Body of pancreas (tissue), 4 donors: ENCODE data around the gene PTPRS. TPM values are rescaled to one million over a fixed set of nuclear protein-coding genes. Genes with fewer than 3 reads are reported as not detected.

Experiments
- ATAC-seq: fragments of 150-250 bp; one replicate; pipeline ENCODE4 v1.9.1; 2016
- DNase-seq, 4 donors: peaks; one replicate each; pipeline ENCODE4 v3.0.0-alpha.2; 2019
- H3K27ac ChIP-seq, 4 donors: fragments of 200-600 bp; sonication (generic); 1 replicate in 3 of 4; 2 replicates in 1 of 4; pipeline versions ENCODE4 v1.5.1 to v1.6.1; 2016 to 2019; ENCODE audit warnings: mild to moderate bottlenecking in 1 of 4, mixed read lengths in 1 of 4, moderate library complexity in 1 of 4
- H3K27me3 ChIP-seq, 2 donors: fragments of 200-600 bp; sonication (generic); one replicate each; pipeline ENCODE4 v1.6.0; 2016; ENCODE audit warnings: mild to moderate bottlenecking in 1 of 2
- H3K36me3 ChIP-seq, 2 donors: fragments of 200-600 bp; sonication (generic); replicated peaks in 1 of 2; 2 replicates each; pipeline ENCODE4 v1.5.1; 2016; ENCODE audit warnings: low read depth in 2 of 2; ENCODE audit not compliant: insufficient read depth in 1 of 2
- H3K4me1 ChIP-seq: fragments of 200-600 bp; sonication (generic); one replicate; pipeline ENCODE4 v1.6.0; 2016
- H3K4me3 ChIP-seq, 2 donors: fragments of 200-600 bp; sonication (generic); 1 replicate in 1 of 2; 2 replicates in 1 of 2; pipeline ENCODE4 v1.5.1; 2016 to 2019
- H3K9me3 ChIP-seq, 3 donors: fragments of 200-600 bp; sonication (generic); 1 replicate in 2 of 3; 2 replicates in 1 of 3; pipeline ENCODE4 v1.5.1; 2016
- POLR2A ChIP-seq, 3 donors: fragments of 450-650 bp; IDR thresholded peaks; one replicate each; pipeline ENCODE4 v1.6.1; 2016; ENCODE audit warnings: antibody characterized with exemption in 3 of 3, mild to moderate bottlenecking in 2 of 3
- WGBS, 2 donors: methylation state at CpG; one replicate each; pipeline ENCODE4 v1.1.5; 2017; 5-methylcytosine and 5-hydroxymethylcytosine counted together
- intact Hi-C: fragments of 100-400 bp; cut with DNase I; formaldehyde crosslinking; loops from one replicate; pipeline ENCODE4 v1.15.1; 2023
- total RNA-seq, 2 donors: library from RNA; depleted of rRNA; stranded (reverse); fragments of >200 nt; gene quantifications; one replicate each; pipeline ENCODE4 v1.1.0, GENCODE V29; 2016
- TF ChIP-seq, protein P1 (sequence below), 7 experiments: fragments of 450-650 bp in 4 of 7; fragments of 200-600 bp in 3 of 7; sonication (generic) in 3 of 7; IDR thresholded peaks; one replicate each; pipeline ENCODE4 v1.5.1; 2016 to 2019; ENCODE audit warnings: antibody characterized with exemption in 7 of 7

The PTPRS gene
- total RNA-seq, 2 donors from 2014 or later, result 133 to 139 TPM

GRCh38 chr19:5298471-5298901, 42.1 kb downstream of the PTPRS start:
- Histone ChIP-seq H3K27ac (peak overlapping the region; percentile 19 to 65 (median 49)), H3K27me3 (no peaks in the 10 kb centered on the region), H3K4me3 (no peak overlapping the region), H3K4me1 (peaks cover 3% of the 10 kb centered on the region), H3K36me3 (no peaks in the 10 kb centered on the region), H3K9me3 (no peaks in the 10 kb centered on the region)
- 75 to 80% methylated on average over 13 of the region's 13 CpGs for WGBS, 2 donors
- intact Hi-C loops, result no loop called here
- peak; percentile 63 to 86 (median 80) for DNase-seq
- peak; percentile 75 for ATAC-seq
- TF ChIP-seq, protein P1, sequence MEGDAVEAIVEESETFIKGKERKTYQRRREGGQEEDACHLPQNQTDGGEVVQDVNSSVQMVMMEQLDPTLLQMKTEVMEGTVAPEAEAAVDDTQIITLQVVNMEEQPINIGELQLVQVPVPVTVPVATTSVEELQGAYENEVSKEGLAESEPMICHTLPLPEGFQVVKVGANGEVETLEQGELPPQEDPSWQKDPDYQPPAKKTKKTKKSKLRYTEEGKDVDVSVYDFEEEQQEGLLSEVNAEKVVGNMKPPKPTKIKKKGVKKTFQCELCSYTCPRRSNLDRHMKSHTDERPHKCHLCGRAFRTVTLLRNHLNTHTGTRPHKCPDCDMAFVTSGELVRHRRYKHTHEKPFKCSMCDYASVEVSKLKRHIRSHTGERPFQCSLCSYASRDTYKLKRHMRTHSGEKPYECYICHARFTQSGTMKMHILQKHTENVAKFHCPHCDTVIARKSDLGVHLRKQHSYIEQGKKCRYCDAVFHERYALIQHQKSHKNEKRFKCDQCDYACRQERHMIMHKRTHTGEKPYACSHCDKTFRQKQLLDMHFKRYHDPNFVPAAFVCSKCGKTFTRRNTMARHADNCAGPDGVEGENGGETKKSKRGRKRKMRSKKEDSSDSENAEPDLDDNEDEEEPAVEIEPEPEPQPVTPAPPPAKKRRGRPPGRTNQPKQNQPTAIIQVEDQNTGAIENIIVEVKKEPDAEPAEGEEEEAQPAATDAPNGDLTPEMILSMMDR (IDR thresholded peaks at IDR 0.05), result no peak
- no peak for TF ChIP-seq POLR2A (IDR thresholded peaks at IDR 0.05)

GRCh38 chr19:5297272-5297669, 43.3 kb downstream of the PTPRS start:
- intact Hi-C loops, result no loop called here
- Histone ChIP-seq H3K4me3 (no peak overlapping the region), H3K9me3 (no peaks in the 10 kb centered on the region), H3K27me3 (no peaks in the 10 kb centered on the region), H3K4me1 (peaks cover 8% of the 10 kb centered on the region), H3K36me3 (no peaks in the 10 kb centered on the region), H3K27ac (no peak overlapping the region)
- no peak for ATAC-seq
- no peak for DNase-seq
- TF ChIP-seq, protein P1 (IDR thresholded peaks at IDR 0.05), result no peak
- TF ChIP-seq POLR2A (IDR thresholded peaks at IDR 0.05), result no peak
- WGBS, 2 donors, result 86 to 88% methylated on average over 6 of the region's 6 CpGs

DNA sequence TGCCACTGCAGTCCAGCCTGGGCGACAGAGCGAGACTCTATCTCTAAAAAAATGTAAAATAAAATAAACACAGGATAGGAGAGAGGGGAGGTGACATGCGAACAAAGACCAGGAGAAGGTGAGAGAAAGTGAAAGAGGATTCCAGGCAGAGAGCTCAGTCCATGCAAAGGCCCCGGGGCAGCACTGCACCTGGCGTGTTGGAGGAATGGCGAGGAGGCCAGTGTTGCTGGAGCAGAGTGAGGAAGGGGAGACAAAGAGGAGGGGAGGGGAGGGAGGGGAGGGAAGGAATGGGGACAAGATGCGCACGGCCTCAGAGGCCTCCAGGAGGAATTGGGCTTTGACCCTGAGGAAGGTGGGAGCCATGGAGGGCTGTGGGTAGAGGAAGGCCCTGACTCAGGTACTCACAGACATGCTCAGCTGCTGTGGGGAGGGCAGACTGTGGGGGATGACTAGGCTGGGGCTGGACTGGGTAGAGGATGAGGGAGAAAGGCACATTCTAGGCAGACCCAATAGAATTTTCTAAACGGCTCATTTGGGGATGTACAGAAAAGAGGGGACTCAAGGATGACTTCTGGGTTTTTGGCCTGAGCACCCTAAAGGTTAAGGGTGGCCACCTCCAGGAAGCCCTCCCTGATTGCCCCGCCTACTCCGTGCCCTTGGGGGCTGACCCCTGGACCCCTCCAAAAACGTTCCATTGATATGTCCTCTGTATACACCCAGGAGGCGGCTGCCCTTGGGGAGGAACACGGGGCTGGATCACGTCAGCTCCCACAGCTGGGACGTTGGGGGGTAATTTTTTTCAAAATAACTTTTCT, 43.9 kb downstream of the PTPRS start:
- WGBS, 2 donors, result 84% methylated on average over 16 of the region's 16 CpGs
- Histone ChIP-seq H3K27me3 (no peaks in the 10 kb centered on the region), H3K9me3 (no peaks in the 10 kb centered on the region), H3K4me1 (peaks cover 14% of the 10 kb centered on the region), H3K36me3 (no peaks in the 10 kb centered on the region), H3K27ac (no peak overlapping the region), H3K4me3 (no peak overlapping the region)
- DNase-seq (no peak), ATAC-seq (no peak)
- intact Hi-C loops, result no loop called here
- TF ChIP-seq POLR2A (IDR thresholded peaks at IDR 0.05), result no peak
- TF ChIP-seq, protein P1 (IDR thresholded peaks at IDR 0.05), result no peak

DNA sequence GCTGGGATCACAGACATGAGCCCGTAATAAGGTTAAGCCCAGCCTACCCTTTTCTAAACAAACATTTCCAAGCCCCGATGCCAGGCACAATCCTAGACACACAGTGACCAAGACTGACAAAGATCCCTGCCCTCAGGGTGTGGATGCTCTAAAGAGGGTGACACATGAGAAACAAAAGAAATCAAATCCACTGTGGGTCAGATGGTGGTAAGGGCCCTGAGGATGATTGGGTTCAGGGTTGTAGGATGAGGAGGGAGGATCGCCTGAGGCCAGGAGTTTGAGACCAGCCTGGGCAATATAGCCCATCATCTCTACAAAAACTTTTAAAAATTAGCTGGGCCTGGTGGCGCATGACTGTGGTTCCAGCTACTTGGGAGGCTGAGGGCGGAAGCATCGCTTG, 44.6 kb downstream of the PTPRS start:
- no peak for ATAC-seq
- intact Hi-C loops, result no loop called here
- 89 to 94% methylated on average over 5 to 6 of the region's 6 CpGs for WGBS, 2 donors

More for the DNA sequence above, 44.6 kb downstream of the PTPRS start:
- no peak overlapping the region for H3K27ac ChIP-seq
- DNase-seq, result no peak
- H3K4me1 ChIP-seq, result peaks cover 21% of the 10 kb centered on the region
- no peaks in the 10 kb centered on the region for H3K9me3 ChIP-seq
- no peaks in the 10 kb centered on the region for H3K27me3 ChIP-seq
- H3K36me3 ChIP-seq, result no peaks in the 10 kb centered on the region
- H3K4me3 ChIP-seq, result no peak overlapping the region
- TF ChIP-seq POLR2A (IDR thresholded peaks at IDR 0.05), result no peak
- TF ChIP-seq, protein P1 (IDR thresholded peaks at IDR 0.05), result no peak
